B cell (primary cell): ENCODE measurements around the gene GULP1.

Experiments
- EZH2 ChIP-seq: IDR thresholded peaks from 2 replicates; pipeline ENCODE4 v1.6.1; 2012; ENCODE audit warnings: borderline replicate concordance, low read depth, mild to moderate bottlenecking, moderate library complexity, low read length; ENCODE audit not compliant: insufficient read depth, poor library complexity, severe bottlenecking
- TF ChIP-seq, protein P1 (sequence below): fragments of 200-600 bp; IDR thresholded peaks from one replicate; pipeline ENCODE4 v1.8.0; 2022; ENCODE audit warnings: antibody characterized with exemption, mild to moderate bottlenecking

DNA sequence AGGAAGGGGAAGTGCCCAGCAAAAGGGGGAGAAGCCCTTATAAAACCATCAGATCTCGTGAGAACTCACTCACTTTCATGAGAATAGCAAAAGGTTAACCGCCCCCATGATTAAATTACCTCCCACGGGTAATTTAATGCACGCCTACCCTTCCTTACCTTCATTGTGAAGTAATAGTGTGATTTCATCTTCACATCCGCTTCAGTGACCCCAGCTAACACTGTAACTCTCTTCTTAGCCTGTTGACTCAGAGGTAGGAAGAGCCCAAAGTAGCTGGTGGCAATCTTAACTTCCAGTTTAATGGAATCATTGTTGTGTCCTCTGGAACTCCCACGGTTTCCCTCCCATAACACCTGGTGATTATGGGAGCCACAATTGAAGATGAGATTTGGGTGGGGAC lies 120.5 kb downstream of the GULP1 start:
- TF ChIP-seq, protein P1, sequence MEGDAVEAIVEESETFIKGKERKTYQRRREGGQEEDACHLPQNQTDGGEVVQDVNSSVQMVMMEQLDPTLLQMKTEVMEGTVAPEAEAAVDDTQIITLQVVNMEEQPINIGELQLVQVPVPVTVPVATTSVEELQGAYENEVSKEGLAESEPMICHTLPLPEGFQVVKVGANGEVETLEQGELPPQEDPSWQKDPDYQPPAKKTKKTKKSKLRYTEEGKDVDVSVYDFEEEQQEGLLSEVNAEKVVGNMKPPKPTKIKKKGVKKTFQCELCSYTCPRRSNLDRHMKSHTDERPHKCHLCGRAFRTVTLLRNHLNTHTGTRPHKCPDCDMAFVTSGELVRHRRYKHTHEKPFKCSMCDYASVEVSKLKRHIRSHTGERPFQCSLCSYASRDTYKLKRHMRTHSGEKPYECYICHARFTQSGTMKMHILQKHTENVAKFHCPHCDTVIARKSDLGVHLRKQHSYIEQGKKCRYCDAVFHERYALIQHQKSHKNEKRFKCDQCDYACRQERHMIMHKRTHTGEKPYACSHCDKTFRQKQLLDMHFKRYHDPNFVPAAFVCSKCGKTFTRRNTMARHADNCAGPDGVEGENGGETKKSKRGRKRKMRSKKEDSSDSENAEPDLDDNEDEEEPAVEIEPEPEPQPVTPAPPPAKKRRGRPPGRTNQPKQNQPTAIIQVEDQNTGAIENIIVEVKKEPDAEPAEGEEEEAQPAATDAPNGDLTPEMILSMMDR: no peak
- no peak for TF ChIP-seq EZH2
